Choroid plexus epithelial cell (primary cell): ENCODE results near the gene SIX2.

Source experiments
- DNase-seq: peaks from one replicate; pipeline ENCODE4 v3.0.0-alpha.2; 2010; ENCODE audit warnings: low read depth
- H3K4me3 ChIP-seq: 2 replicates; pipeline ENCODE4 v1.5.1; 2011; ENCODE audit warnings: low read depth, mild to moderate bottlenecking, control low read depth, low read length, moderate library complexity
- CTCF ChIP-seq: conservative IDR thresholded peaks from 2 replicates; pipeline ENCODE4 v1.5.1; 2011; ENCODE audit warnings: low read depth, mild to moderate bottlenecking, control low read depth, inconsistent platforms, low read length, moderate library complexity

Gene SIX2

GRCh38 chr2:45006942-45007287 is 2.3 kb downstream of the SIX2 start:
- H3K4me3 ChIP-seq: peak overlapping the region; percentile 67
- no peak for TF ChIP-seq CTCF
- no peak for DNase-seq

GRCh38 chr2:45006041-45006941 is 3.0 kb downstream of the SIX2 start:
- H3K4me3 ChIP-seq: peak overlapping the region; percentile 67
- no peak for DNase-seq
- no peak for TF ChIP-seq CTCF

DNA sequence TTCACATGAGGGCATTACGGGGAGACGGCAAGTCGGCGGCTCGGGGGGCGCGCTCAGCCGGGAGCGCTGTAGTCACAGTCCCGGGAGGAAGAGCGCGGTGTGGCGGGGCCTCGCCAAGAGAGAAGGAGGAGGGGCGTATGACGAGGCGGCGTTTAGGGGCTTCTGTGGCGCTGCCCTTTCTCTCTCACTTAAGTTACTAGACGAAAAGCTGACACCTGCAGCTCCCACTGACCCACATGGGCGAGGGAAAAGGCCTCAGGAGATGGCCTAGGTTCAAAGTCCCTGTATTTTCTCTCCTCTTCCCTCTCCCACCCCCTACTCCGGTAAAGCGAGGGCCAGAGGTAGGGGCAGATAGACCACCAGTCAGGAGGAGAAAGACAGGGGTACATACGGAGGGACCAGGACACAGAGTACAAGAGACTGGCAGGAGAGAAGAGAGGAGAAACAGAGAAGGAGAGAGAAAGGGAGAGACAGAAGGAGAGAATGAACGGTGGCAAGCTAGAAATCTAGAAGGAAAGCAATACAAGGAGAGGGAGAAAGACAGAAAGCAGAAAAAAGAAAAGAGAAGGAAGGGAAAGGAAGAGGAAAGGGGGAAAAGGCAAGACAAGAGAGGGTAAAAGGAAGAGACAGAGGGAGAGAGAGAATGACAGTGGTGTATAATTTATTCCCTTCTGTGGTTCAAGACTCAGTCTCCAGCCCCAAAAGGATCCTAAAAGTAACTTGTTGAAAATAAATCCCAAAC is 3.8 kb downstream of the SIX2 start:
- no peak overlapping the region for H3K4me3 ChIP-seq
- DNase-seq: no peak
- TF ChIP-seq CTCF: no peak

DNA sequence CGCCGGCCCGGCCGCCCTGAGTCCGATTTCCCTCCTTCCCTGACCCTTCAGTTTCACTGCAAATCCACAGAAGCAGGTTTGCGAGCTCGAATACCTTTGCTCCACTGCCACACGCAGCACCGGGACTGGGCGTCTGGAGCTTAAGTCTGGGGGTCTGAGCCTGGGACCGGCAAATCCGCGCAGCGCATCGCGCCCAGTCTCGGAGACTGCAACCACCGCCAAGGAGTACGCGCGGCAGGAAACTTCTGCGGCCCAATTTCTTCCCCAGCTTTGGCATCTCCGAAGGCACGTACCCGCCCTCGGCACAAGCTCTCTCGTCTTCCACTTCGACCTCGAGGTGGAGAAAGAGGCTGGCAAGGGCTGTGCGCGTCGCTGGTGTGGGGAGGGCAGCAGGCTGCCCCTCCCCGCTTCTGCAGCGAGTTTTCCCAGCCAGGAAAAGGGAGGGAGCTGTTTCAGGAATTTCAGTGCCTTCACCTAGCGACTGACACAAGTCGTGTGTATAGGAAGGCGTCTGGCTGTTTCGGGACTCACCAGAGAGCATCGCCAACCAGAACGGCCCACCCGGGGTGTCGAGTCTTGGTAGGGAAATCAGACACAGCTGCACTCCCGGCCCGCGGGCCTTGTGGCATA is 4.6 kb downstream of the SIX2 start:
- no peak for TF ChIP-seq CTCF
- DNase-seq: no peak
- H3K4me3 ChIP-seq: peak overlapping the region; percentile 1

- TF ChIP-seq CTCF: no peak
- no peak overlapping the region for H3K4me3 ChIP-seq
- DNase-seq: no peak
Observed at GRCh38 chr2:45003579-45004551, 5.4 kb downstream of the SIX2 start.

- TF ChIP-seq CTCF: no peak
- H3K4me3 ChIP-seq: no peak overlapping the region
- DNase-seq: no peak
Observed at GRCh38 chr2:45002686-45003085, 6.6 kb downstream of the SIX2 start.
